Measurements from ENCODE around the gene THRSP.
A peak's percentile ranks its signal among the peaks of the same experiment; 100 is the strongest.
"Not testable (repeated sequence)": the region's sequence is repeated elsewhere in the genome, so short reads cannot be mapped to it uniquely, and the experiment has no call there.

Gene THRSP

DNA sequence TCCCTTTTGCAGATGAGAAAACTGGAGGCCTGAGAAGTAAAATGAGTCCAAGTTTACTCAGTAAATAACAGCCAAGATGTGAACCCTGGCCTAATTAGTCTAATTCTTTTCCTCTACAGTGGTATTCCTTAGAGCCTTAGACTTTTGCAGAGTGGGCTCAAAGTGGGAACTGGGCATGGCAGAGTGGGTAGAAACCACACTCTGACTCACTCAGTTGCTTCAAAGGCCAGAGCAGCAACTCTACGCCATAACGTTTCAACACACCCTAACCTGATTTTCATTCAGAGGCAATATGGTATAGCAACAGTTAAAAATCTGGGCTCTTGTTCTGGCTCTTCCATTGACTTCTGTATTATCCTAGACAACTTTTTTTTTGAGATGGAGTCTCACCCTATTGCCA is 2.8 kb downstream of the THRSP start:
- no peak for DNase-seq (ENCODE audit: low spot score)

DNA sequence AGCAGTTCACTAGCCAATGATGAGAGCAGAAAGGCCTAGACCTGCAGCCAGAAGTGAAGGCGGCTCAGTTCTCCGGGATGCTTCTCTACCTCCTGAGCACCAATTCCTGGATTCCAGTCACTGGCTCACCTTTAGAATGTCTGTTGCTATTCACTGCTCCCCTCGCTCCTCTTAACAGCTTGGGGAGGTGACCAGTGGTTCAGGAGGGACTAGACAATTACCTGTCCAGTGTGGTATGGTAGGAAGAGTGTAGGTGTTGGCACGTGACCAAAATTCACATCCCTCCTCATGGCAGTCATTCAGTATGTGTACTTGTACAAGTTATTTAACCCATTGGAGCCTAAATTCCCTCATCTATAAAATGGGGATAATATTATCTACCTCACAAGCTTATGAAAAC is 4.0 kb downstream of the THRSP start:
- DNase-seq (ENCODE audit: low spot score): no peak

GRCh38 chr11:78069465-78069864 is 5.8 kb downstream of the THRSP start:
- DNase-seq (ENCODE audit: low spot score): no peak

DNA sequence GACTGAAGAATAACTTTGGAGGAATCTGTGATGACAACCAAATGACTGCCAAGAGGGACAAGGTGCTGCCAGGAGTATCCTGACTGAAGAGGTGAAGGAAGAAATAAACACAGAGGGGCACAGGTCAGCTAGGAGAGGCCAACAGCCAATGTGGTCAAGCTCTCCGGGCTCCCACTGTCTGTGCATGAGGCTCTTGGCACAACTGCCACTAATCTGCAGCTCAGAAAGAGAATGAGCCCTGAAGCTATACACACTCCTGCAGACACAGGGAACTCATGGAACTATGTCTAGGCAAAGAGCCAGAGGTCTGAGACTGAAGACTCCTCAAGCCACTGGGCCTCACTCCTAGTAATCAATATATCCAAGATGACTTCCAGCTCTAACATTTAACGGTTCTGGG is 7.0 kb downstream of the THRSP start:
- DNase-seq (ENCODE audit: low spot score): peak; percentile 17

- DNase-seq (ENCODE audit: low spot score): no peak
These were observed 8.1 kb downstream of the THRSP start for GRCh38 chr11:78071717-78072116.

GRCh38 chr11:78072455-78072854 is 8.8 kb downstream of the THRSP start:
- DNase-seq (ENCODE audit: low spot score): no peak

GRCh38 chr11:78074756-78075155 is 11.1 kb downstream of the THRSP start:
- DNase-seq (ENCODE audit: low spot score): no peak

DNA sequence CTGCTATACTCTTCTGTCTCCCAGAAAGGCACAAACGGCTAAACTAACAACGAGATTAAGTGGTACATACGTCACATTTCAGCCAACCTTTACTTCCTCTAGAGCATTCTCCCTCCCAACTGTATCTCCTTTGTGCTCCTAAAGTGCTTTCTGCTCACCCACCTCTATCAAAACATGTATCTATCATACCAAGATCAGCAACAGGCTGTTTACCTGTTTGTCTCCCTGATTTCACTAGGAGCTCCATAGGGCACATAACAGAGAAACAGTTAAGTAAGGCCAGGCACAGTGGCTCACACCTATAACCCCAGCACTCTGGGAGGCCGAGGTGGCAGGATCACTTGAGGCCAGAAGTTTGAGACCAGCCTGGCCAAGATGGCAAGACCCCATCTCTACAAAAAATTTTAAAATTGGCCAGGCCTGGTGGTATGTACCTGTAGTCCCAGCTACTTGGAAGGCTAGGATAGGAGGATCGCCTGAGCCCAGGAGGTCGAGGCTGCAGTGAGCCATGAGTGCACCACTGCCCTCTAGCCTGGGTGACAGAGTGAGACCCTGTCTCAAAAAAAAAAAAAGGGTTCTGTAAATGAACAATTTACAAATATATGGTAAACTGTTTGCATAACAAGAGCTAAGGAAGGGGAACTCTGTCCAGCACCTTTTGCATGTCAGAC is 13.2 kb downstream of the THRSP start:
- DNase-seq (ENCODE audit: low spot score): no peak

- not testable (repeated sequence) for DNase-seq (ENCODE audit: low spot score)
These were observed 13.9 kb downstream of the THRSP start for GRCh38 chr11:78077592-78077991.

DNA sequence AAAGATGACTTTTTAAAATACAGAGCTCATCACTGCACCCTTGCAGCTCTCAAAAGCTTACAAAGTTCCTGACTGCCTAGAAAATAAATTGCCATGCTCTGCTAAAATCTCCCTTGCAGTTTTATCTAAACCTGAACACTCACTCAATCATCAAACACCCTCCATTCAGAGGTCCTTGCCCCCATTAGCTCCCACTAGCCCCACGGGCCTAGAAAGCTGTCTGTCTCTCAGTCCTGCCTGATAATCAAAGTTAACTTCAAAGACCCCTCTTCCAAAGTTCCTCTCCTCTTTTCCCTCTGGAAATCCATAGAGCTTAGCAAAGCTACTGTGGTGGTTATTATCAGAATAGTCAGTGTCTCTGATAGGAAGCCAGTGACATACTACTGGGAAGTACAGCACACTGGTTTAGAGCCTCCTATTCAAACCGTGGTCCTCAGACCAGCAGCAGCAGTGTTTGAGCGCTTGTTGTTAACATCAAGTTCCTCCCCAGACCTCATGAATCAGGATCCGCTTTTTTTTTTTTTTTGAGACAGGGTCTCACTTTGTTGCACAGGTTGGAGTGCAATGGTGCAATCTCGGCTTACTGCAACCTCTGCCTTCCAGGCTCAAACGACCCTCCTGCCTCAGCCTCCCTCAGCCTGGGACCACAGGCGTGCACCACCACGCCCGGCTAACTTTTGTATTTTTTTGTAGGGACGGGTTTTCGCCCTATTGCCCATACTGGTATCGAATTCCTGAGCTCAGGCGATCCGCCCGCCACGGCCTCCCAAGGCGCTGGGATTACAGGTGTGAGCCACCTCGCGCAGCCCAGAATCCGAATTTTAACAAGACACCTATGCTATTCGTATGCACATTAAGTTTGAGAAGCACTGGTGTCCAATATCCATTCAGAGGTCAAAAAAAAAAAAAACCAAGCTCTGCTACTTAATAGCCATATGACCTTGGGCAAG is 14.8 kb downstream of the THRSP start:
- no peak for DNase-seq (ENCODE audit: low spot score)

DNA sequence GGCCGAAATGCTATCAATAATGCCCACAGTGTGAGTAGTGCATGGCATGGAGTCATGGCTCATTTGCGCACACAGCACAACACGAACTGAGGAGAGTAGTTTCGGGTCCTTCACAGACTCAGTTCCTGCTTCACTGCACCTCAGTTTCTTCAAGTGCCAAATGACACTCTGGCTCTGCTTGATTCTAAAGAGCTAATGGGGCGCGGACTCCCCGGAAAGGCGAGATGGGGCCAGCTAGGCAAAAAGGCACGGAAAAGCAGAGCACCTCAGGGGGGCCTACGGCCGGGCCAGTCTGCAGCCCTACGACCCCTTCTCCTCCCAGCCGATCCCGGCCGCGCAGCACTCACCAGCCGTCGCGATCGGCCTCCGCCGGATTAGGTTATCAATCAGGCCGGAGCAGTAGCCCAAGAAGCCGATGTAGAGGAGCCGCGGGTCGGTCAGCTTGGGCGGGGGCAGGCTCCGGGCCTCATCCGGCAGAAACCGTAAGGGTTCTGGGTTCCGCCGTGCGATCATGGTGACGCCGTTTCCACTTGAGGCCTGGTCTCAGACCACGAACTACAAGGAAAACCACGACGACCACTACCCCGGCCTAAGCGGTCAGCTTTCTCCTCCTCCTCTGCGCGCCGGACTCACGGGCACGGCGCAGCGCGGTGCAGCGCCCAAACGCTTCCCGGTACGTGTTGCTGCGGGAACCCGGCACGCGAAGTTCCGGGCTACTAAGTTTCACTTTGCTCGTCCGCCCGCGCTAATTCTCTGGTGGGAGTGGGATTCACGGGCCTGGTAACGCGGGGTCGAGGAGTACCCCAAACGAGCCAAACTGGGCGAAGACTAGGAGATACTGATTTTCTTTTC is 15.8 kb downstream of the THRSP start, which contains the start of gene NDUFC2:
NDUFC2 (minus strand) TSS at position 631 of the 852 bp plus-strand sequence; CDS start at position 513, 118 bp downstream.
- DNase-seq (ENCODE audit: low spot score): peak; percentile 68

GRCh38 chr11:78080084-78080817 is 16.6 kb downstream of the THRSP start:
- DNase-seq (ENCODE audit: low spot score): no peak

DNA sequence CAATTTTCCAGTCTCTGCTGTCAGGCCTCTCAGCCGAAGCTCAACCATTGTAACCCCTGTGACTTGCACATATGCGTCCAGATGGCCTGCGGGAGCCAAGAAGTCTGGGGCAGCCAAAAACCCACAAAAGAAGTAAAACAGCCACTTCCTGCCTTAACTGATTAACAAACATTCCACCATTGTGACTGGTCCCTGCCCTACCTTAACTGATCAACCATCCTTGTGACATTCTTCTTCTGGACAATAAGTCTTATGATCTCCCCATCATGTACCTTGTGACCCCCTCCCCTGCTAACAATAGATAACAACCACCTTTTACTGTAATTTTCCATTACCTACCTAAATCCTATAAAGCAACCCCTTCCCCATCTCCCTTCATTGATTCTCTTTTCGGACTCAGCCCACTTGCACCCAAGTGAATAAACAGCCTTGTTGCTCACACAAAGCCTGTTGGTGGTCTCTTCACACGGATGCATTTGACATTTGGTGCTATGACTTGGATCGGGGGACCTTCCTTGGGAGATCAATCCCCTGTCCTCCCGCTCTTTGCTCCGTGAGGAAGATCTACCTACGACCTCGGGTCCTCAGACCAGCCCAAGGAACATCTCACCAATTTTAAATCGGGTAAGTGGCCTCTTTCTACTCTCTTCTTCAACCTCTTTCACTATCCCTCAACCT is 17.3 kb downstream of the THRSP start:
- no peak for DNase-seq (ENCODE audit: low spot score)

- DNase-seq (ENCODE audit: low spot score): no peak
These were observed 17.9 kb downstream of the THRSP start for GRCh38 chr11:78081583-78081982.

DNA sequence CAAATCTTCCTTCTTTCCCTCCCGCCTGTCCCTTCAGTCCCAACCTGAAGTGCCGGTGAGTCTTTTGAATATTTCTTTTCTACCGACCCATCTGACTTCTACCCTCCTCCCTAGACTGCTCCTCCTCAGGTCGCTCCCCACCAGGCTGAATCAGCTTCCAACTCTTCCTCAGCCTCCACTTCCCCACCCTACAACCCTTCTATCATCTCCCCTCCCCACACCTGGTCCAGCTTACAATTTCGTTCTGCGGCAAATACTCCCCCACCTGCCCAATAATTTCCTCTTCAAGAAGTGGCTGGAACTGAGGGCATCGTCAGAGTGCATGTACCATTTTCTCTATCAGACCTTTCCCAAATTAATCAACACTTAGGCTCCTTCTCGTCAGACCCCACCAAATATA is 18.5 kb downstream of the THRSP start:
- no peak for DNase-seq (ENCODE audit: low spot score)

GRCh38 chr11:78083021-78083420 is 19.4 kb downstream of the THRSP start:
- DNase-seq (ENCODE audit: low spot score): no peak

- not testable (repeated sequence) for DNase-seq (ENCODE audit: low spot score)
These were observed 20.8 kb downstream of the THRSP start for GRCh38 chr11:78084506-78084905.

GRCh38 chr11:78085972-78086371 is 22.3 kb downstream of the THRSP start:
- DNase-seq (ENCODE audit: low spot score): no peak

- DNase-seq (ENCODE audit: low spot score): not testable (repeated sequence)
These were observed 22.9 kb downstream of the THRSP start for GRCh38 chr11:78086521-78087074.

- DNase-seq (ENCODE audit: low spot score): no peak
These were observed 30.6 kb downstream of the THRSP start for GRCh38 chr11:78094250-78094649.
